GM12891 (cell line): ENCODE data around the gene PTCHD4.

ENCODE experiments used
- DNase-seq: peaks from one replicate; pipeline ENCODE4 v3.0.0; 2011; ENCODE audit warnings: low spot score; ENCODE audit not compliant: insufficient read length
- FAIRE-seq: peaks from 2 replicates; lab custom pipeline; 2011; peaks lifted over from hg19 to GRCh38; lab: Jason Lieb, UNC
- PAX5 ChIP-seq: IDR thresholded peaks from 2 replicates; pipeline ENCODE4 v1.6.1; 2011; ENCODE audit warnings: low read length, moderate library complexity, mild to moderate bottlenecking; ENCODE audit not compliant: insufficient read depth, severe bottlenecking
- POLR2A ChIP-seq: IDR thresholded peaks from 2 replicates; pipeline ENCODE4 v1.6.1; 2011; ENCODE audit warnings: low read depth, low read length, control low read depth
- POLR2AphosphoS5 ChIP-seq: IDR thresholded peaks from 2 replicates; pipeline ENCODE4 v1.6.1; 2011; ENCODE audit warnings: low read depth, low read length, control low read depth
- POU2F2 ChIP-seq: IDR thresholded peaks from 2 replicates; pipeline ENCODE4 v1.6.1; 2011; ENCODE audit warnings: low read depth, mild to moderate bottlenecking, control low read depth, low read length, moderate library complexity
- SPI1 ChIP-seq: IDR thresholded peaks from 2 replicates; pipeline ENCODE4 v1.6.1; 2011; ENCODE audit warnings: low read depth, low read length, control low read depth
- TAF1 ChIP-seq: IDR thresholded peaks from 2 replicates; pipeline ENCODE4 v1.6.1; 2011; ENCODE audit warnings: low read depth, low read length, control low read depth

PTCHD4 gene

DNA sequence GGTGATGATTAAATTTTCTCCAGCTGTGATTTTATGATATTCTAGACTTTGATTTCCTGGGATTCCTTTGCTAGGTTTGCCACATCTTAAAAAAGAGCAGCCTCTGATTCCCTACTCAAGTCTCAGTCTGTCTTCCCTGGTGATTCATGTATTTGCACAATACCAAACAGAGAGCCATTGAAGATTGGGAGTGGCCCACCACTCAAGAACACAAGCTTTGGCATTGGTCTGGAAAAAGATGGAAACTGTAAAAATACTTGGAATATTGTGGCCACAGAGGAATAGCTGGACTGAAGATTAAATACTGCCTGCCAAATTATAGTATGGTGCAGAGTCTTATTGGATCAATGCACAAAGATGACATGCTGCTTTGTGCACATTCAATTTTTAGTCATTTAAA, 32.9 kb downstream of the PTCHD4 start:
- TF ChIP-seq POLR2AphosphoS5, result no peak
- no peak for TF ChIP-seq POLR2A
- no peak for TF ChIP-seq TAF1
- TF ChIP-seq POU2F2, result no peak
- no peak for TF ChIP-seq SPI1
- TF ChIP-seq PAX5, result no peak
- FAIRE-seq, result no peak
- no peak for DNase-seq

DNA sequence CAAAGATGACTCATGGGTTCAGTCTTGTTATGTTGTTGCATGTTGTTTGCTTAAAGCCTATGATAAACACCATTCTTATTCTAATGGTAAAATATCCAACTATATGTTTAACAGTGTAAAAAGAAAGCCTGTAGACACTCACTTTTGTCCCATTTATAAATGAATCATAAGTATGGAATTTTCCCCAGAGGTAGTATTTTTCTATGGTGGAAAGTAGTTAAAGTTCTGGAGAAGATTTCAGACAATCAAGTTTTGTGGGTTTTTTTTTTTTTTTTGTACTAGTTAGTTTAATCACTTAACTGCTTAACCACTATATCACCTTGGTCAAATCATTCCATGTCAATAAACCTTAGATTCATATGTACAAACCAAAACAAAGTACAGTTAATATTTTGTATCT, 35.8 kb downstream of the PTCHD4 start:
- no peak for TF ChIP-seq POLR2AphosphoS5
- no peak for TF ChIP-seq POLR2A
- no peak for TF ChIP-seq PAX5
- no peak for TF ChIP-seq SPI1
- TF ChIP-seq TAF1, result no peak
- TF ChIP-seq POU2F2, result no peak
- no peak for FAIRE-seq

GRCh38 chr6:48073976-48074767, 36.8 kb downstream of the PTCHD4 start:
- TF ChIP-seq POLR2AphosphoS5 (no peak), POLR2A (no peak)
- DNase-seq, result no peak
- no peak for FAIRE-seq

More for the DNA sequence above, 35.8 kb downstream of the PTCHD4 start:
- DNase-seq, result no peak

- TF ChIP-seq POLR2A (no peak), POLR2AphosphoS5 (no peak), PAX5 (no peak), TAF1 (no peak), SPI1 (no peak), POU2F2 (no peak)
- no peak for FAIRE-seq
- no peak for DNase-seq
These were observed 39.2 kb downstream of the PTCHD4 start for GRCh38 chr6:48071833-48072232.

- TF ChIP-seq POLR2A, result no peak
- TF ChIP-seq SPI1, result no peak
- TF ChIP-seq TAF1, result no peak
- TF ChIP-seq POLR2AphosphoS5, result no peak
- TF ChIP-seq PAX5, result no peak
- no peak for TF ChIP-seq POU2F2
- FAIRE-seq (peak; percentile 35), DNase-seq (no peak)
These were observed 41.7 kb downstream of the PTCHD4 start for GRCh38 chr6:48069280-48069679.

DNA sequence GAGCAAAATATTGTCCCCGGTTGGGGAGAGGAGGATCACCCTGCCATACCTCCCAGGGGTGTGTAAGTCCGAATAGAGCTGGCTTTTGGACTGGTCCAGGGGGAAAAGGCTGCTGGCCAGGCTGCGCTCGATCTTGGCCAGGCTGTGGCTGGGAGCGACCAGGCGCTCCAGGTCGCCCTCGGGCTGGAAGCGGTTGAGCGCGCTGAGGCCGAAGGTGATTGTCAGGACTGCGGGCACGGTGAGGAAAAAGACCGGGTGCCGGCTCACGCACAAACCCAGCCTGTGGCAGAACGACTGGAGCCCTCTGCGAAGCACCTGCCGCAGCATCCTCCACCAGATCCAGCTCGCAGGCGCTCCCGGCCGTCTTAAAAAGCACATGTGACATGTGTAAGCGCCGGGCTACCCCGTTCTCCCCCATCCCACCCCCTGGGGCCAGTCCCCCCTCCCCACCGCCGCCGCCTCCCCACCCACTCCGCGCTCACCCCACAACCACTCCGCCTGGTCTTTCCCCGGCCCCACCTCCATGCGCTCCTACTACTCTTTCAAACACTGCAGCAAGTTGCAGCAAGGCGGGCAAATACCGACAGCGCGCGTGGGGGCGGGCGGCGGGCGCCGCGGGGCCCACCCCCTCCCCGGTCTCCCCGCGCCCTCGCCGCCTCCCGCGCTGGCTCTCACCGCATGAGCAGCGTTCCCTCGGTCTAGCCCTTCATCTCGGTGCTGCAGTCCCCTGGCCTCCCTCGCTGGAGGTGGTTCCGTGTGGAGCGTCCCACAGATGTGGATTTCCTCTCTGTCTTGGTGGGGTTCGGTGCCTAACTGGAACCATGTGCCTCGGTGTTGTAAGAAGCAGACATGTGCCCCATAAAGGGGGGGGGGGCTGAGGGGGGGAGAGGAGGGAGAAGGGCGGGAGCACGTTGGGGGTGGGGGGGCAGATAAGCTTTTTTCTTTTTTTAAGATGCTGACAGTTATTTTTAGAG, 42.4 kb downstream of the PTCHD4 start:
- no peak for TF ChIP-seq TAF1
- TF ChIP-seq SPI1, result no peak
- TF ChIP-seq POU2F2, result no peak
- TF ChIP-seq POLR2AphosphoS5, result no peak
- no peak for TF ChIP-seq PAX5
- no peak for DNase-seq
- FAIRE-seq, result no peak

DNA sequence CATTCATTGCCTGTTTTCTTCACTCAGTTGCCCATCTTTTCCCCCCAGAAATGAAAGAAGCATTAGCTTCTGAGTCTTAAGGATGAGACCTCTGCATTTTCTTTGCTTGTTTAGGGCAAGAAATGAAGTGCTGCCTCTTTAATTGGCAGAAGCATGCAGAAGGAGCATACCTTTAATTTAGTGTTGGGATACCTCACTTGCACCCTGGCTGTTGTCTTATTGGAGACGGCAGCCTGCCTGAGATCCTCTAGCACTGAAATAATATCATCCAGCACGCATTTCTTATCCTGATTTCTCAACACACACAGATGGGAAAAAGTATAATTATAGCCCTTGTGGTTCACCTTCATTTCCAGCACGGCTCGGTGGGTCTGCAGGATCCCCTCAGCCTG, 43.1 kb downstream of the PTCHD4 start:
- FAIRE-seq (no peak), DNase-seq (no peak)
- TF ChIP-seq POU2F2 (no peak), SPI1 (no peak), POLR2AphosphoS5 (no peak), PAX5 (no peak), POLR2A (no peak)

GRCh38 chr6:48067148-48067712, 43.8 kb downstream of the PTCHD4 start:
- DNase-seq (no peak), FAIRE-seq (no peak)
- no peak for TF ChIP-seq POU2F2
- no peak for TF ChIP-seq PAX5

DNA sequence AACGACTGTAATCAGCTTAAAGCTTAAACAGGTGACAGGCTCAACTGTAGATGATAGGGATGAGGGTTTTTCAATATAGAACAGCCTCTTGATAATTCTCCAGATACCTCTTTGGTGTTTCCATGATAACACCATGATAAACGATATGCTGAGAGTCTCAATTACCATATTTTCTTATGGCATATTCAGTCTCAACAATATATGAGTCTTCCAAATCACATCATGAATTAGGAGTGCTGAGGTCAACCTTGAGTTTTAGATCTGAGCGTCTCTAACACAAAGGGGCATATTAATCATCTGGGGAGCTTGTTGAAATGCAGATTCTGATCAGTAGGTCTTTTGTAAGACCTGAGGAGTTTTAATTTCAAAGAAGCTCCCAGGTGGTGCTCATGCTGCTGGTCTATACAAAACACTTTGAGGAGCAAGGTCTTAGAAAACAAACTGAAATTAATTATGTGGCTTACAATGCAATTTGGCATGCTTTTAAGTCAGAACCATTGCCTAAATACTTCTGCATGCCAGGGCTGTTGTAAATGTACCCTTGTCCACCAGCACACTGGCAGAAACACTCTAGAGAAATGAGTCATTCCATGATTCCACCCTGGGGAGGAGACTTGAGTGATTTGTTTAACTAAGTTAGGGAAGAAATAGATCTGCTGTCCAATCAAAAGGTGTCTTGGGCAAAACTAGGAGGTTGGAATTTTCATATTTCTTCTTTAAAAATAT, 49.6 kb downstream of the PTCHD4 start:
- DNase-seq, result no peak
- FAIRE-seq, result no peak
- TF ChIP-seq POLR2A, result no peak
- no peak for TF ChIP-seq POLR2AphosphoS5
- TF ChIP-seq POU2F2, result no peak
- TF ChIP-seq SPI1, result no peak
- no peak for TF ChIP-seq PAX5
- no peak for TF ChIP-seq TAF1
